NB4 (cell line): Measurements from ENCODE around the gene SOHLH1.

Experiments used
- DNase-seq: peaks from one replicate; pipeline ENCODE4 v3.0.0; 2010; ENCODE audit warnings: low read depth
- H3K4me3 ChIP-seq: one replicate; pipeline ENCODE4 v1.5.1; 2011; ENCODE audit warnings: mild to moderate bottlenecking, low read depth, low read length, moderate library complexity
- MAX ChIP-seq: IDR thresholded peaks from 2 replicates; pipeline ENCODE4 v1.6.1; 2011; ENCODE audit warnings: low read depth, low read length
- MYC ChIP-seq: IDR thresholded peaks from 2 replicates; pipeline ENCODE4 v1.6.1; 2011; ENCODE audit warnings: low read depth, low read length
- POLR2A ChIP-seq: IDR thresholded peaks from 2 replicates; pipeline ENCODE4 v1.6.1; 2011; ENCODE audit warnings: mild to moderate bottlenecking; ENCODE audit not compliant: insufficient read length; ENCODE audit errors: extremely low read depth
- TF ChIP-seq, protein P1 (sequence below): IDR thresholded peaks from one replicate; pipeline ENCODE4 v1.5.1; 2012; ENCODE audit warnings: low read depth, low read length

SOHLH1 gene

DNA sequence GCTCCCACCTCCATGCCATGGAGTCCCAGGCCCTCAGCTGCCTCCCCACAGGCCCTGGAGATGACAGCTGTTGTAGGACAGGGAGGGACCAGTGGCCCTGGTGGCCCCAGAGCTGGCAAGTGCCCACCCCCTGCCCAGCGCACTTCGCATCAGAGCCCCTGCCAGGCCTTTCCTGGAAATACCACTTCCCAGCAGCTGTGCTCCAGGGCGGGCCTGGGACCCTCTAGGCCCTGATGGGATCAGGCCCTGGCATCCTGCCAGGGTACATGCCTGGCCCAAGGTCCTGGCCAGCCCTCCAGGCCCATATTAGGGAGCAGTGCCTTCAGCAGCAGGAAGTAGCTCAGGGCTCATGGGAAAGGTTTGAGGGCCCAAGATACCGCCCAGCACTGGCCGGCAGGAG, 5.2 kb upstream of the SOHLH1 start:
- no peak overlapping the region for H3K4me3 ChIP-seq
- no peak for TF ChIP-seq POLR2A
- DNase-seq, result no peak

- no peak overlapping the region for H3K4me3 ChIP-seq
- TF ChIP-seq MYC (no peak), POLR2A (no peak), MAX (no peak)
- TF ChIP-seq, protein P1, sequence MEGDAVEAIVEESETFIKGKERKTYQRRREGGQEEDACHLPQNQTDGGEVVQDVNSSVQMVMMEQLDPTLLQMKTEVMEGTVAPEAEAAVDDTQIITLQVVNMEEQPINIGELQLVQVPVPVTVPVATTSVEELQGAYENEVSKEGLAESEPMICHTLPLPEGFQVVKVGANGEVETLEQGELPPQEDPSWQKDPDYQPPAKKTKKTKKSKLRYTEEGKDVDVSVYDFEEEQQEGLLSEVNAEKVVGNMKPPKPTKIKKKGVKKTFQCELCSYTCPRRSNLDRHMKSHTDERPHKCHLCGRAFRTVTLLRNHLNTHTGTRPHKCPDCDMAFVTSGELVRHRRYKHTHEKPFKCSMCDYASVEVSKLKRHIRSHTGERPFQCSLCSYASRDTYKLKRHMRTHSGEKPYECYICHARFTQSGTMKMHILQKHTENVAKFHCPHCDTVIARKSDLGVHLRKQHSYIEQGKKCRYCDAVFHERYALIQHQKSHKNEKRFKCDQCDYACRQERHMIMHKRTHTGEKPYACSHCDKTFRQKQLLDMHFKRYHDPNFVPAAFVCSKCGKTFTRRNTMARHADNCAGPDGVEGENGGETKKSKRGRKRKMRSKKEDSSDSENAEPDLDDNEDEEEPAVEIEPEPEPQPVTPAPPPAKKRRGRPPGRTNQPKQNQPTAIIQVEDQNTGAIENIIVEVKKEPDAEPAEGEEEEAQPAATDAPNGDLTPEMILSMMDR, result no peak
- no peak for DNase-seq
Measured at GRCh38 chr9:135703726-135704125, 4.4 kb upstream of the SOHLH1 start.

DNA sequence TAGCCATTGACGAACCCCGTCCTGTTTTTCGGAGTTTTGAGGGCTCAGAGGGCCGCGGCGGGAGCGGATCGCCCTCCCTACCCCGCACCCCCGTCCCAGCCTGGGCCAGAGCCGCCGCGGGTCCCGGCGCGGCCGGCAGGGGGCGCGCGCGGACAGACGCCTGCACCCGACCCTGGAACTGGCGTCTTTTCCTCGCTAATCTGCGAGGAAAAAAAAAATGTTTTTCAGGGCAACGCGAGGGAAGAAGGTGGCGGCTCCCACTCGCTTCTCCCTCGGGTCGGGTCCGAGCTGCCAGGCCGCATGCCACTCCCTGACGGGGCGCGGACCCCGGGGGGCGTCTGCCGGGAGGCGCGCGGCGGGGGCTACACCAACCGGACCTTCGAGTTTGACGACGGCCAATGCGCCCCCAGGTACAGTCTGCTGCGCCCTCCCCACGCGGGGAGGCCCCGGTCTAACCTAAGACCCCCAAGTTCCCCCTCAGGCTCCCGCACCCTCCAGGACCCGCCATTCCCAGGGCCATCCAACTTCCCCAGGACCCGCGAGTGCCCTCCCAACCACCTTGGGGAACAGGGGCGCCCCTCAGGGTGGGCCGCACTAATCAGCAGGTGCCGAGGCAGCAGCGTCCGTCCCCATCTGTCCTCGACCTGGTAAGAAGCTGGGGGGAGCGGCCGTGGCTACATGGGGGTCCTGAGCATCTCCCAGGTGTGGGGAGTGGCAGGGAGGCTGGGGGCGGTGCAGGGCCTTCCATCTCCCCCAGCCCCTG, 2.9 kb upstream of the SOHLH1 start, which contains the start of gene KCNT1:
KCNT1 (plus strand) TSS at position 227 of the 763 bp plus-strand sequence; CDS start at position 301, 74 bp downstream.
- DNase-seq, result peak; percentile 51
- no peak within 1 kb of the TSS for H3K4me3 ChIP-seq
- TF ChIP-seq MYC, result no peak
- TF ChIP-seq, protein P1, result peak; percentile 71

GRCh38 chr9:135701067-135701958, 2.0 kb upstream of the SOHLH1 start:
- peak; percentile 26 for DNase-seq
- H3K4me3 ChIP-seq, result no peak overlapping the region
- TF ChIP-seq POLR2A (no peak), MAX (peak; percentile 62; the same call in 1 of the 2 replicates)

DNA sequence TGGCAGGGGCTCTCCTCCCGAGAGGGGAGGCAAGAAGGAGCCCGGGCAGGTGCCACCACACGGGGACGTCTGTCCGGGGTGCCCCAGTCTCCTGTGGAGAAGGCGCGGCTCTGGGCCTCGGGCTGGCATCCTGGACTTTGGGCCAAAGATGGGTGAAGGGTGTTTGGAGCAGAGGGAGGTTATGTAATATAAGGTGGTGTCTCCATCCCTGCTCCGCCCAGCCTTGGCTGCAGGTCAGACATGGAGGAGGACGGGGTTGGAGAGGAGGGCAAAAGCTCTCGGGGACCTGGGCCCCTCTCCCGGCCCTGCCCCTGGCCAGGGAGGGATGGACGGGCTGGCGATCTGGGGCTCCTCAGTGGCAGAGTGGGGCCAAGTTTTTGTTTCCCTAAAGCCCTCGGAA, 1.2 kb upstream of the SOHLH1 start:
- no peak for DNase-seq

GRCh38 chr9:135698767-135699166, 514 bp downstream of the SOHLH1 start:
- no peak for DNase-seq
- TF ChIP-seq, protein P1, result no peak
- TF ChIP-seq MYC (no peak), MAX (no peak), POLR2A (no peak)
- no peak overlapping the region for H3K4me3 ChIP-seq

More for the DNA sequence above, 1.2 kb upstream of the SOHLH1 start:
- TF ChIP-seq MYC, result no peak
- TF ChIP-seq MAX, result no peak
- TF ChIP-seq, protein P1, result no peak
- TF ChIP-seq POLR2A, result no peak
- H3K4me3 ChIP-seq, result no peak overlapping the region
